Left ventricle myocardium superior (tissue), 1 donor: Measurements from ENCODE around the gene TTC3. TPM values are rescaled to one million over a fixed set of nuclear protein-coding genes. Genes with fewer than 3 reads are reported as not detected.
A peak's percentile ranks its signal among the peaks of the same experiment; 100 is the strongest.

Experiments
- ATAC-seq: fragments of 200-7000 bp; cut with Tn5 transposase; one replicate; pipeline ENCODE4 v1.9.1; 2020; ENCODE audit warnings: mild to moderate bottlenecking, moderate library complexity
- DNase-seq: peaks from one replicate; pipeline ENCODE4 v3.0.0-alpha.2; 2020
- intact Hi-C: fragments of 100-400 bp; cut with micrococcal nuclease; formaldehyde crosslinking; loops from one replicate; pipeline ENCODE4 v1.11.0; 2022
- total RNA-seq: library from RNA; stranded (reverse); fragmentation: NEBNext Ultra II Directional; extraction: Animal tissue kit (Norgen Biotek cat#: 25700); gene quantifications from one replicate; pipeline ENCODE4 v1.2.1, GENCODE V29; 2021
- donor health status: DM: no; HTN: yes; CAD: no; lungs with severe emphysema.

TTC3 gene
- total RNA-seq, 1 donor from 2014 or later = 37.0 TPM

DNA sequence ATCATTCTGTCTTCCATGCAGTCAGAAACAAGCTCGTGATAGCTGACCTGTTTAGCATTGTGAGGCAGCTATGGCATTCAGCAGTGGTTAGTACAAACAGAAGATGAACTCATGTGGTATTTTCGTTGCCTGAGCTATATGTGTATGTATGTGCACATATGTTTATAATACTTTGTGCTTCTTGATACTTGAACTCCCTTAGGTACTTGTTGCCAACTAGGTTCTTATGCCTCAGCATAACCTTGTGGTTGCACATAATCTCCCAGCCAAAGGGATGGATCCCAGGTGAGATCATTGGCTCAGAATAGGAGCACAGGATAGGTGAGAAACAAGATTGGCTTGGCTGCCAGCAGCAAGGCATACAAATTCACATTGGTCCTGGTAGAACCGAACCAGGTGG lies 108.0 kb downstream of the TTC3 start:
- DNase-seq (no peak), ATAC-seq (peak; percentile 80)
- intact Hi-C loops = no loop called here

DNA sequence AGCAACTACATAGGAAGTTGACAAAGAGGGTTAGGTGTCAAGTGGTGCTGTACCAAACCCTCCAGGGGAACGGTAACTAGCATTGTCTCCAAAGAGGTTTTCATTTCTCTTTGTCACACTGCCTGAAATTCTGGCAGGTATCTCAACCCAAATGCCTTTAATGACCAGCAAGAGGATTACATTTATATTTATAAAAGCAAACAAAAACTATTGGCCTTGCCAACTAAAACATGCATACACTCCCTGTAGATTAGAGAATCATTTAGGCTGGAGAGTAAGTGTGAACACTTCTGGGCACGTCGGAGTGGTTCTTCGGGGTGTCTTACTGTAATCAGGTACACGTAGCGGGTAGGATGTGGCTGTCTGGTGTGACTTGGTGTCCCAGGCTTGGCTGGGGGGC lies 109.2 kb downstream of the TTC3 start:
- DNase-seq (no peak), ATAC-seq (peak; percentile 25)
- intact Hi-C loops = no loop called here

DNA sequence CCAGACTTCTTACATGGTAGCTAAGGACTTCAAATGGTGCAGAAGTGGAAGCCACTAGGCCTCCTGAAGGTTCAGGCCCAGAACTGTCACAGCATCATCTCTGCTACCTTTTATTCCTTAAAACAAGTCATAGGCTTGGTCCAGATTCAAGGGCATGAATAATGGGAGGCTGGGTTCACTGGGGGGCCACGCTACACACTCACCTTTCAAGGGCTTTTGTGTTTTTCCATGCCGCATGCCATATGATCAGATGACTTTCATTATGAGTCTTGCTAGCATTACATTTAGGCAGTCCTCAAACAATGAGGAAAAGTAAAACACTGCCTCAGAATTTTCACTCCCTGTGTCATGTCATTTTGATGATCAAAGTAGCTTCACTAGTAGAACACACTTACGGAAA lies 110.7 kb downstream of the TTC3 start:
- no peak for ATAC-seq
- intact Hi-C loops = no loop called here

DNA sequence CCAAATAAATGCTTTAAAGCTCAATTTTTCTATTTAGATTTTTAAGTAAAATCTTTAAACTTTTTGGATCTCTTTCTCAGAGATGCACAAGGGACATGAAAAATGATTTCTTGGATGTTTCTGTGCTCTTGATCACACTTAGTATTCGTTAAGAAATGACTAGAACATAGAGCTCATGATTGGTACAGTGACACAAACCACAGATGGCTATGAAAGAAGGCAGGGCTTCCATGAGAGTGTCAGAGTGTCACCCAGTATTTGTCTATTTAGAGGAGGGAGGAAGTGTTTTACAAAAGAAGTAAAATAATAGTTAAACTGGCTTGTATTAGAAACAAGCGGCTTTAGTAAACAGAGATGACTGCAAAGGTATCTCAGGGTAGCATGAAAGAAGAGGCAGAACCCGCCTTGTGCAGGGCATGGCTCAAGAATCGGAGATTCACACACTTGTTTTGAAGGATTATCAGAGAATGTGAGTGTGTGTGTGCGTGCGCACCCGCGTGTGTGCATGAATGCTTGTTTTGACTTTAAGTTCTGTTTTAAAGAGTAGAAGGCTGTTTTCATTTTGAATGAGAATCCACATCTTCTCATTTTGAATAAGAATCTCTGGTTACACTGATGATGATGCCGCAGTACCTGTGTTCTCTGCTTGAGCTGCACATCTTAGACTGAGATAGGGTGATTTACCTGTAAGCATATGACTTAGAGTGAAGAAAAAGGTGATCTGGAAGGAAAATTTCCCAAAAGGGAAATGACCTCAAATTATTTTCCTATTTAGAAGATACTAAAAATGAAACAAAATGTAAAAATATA lies 111.9 kb downstream of the TTC3 start:
- no peak for ATAC-seq
- intact Hi-C loops = no loop called here
- DNase-seq = no peak

More for the DNA sequence above, 110.7 kb downstream of the TTC3 start:
- DNase-seq = no peak

DNA sequence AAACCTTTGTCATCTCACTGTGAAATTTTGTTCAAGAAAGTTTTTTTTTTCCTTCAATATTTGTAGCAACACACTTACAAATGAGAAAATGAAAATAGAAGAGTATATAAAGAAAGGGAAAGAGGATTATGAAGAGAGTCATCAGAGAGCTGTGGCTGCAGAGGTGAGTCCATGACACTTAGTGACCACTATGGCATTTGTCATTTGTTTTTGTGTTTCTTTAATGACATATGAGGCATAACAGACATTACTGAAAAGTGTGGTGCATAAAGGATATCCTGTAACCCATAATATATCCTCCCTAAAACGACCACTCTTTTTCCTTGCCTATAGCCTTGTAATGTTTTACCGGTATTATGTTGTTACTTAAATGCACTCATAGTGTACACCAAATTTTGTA lies 113.9 kb downstream of the TTC3 start:
- DNase-seq (no peak), ATAC-seq (no peak)
- intact Hi-C loops = no loop called here

DNA sequence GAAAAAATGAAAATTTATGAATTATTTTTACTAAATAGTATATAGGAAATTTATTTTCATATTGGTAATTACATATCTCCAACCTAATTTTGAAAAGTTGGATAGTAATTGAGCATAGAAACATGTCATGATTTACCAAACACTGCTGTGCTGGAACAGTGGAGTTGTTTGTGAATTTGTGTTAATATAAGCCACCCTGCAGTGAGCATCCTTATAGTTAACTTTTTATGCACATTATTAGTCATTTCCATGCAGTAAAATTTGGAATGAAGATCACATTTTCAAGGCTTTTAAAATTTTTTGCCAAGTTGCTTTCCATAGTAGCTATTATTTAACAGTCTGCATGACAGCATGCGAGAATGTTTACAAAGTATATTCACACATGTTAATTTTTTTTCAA lies 115.8 kb downstream of the TTC3 start:
- ATAC-seq = no peak
- DNase-seq = no peak
- intact Hi-C loops = no loop called here

DNA sequence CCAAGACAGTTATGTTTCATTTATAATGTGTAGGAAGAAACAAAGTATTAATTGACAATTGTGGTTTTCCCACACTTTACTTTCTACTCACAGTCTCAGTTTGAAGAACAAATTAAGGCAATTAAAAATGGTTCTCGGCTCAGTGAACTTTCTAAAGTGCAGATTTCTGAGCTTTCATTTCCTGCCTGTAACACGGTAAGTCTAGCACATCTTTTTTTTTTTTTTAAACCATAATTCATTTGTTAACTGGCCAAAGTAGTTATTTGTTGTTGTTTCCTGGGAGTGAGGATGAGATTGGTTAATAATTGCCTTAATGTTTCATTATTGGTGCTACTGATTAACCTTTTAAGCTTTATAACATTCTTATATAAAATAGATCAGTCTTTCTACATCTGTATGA lies 119.0 kb downstream of the TTC3 start:
- intact Hi-C loops = no loop called here
- ATAC-seq (no peak), DNase-seq (no peak)

DNA sequence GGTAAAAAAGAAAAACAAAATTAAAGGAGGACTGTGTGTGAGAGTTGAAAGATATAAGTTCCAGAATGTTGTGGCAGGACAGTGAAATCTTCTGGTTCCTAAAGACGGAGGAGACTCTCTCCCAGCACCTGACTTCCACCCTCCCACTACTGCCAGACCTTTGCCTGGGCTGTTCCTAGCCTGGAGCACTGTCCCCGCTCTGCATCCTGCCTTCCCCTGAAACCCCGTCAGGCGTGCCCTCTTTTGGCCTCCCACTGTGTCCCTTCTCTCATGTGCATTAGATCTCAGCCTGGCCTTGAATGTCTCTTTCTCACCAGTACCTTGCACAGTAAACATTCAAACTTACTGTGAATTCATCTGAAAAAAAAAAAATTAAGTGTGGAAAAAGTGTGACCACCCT lies 120.0 kb downstream of the TTC3 start:
- intact Hi-C loops = no loop called here
- DNase-seq = no peak
- no peak for ATAC-seq

DNA sequence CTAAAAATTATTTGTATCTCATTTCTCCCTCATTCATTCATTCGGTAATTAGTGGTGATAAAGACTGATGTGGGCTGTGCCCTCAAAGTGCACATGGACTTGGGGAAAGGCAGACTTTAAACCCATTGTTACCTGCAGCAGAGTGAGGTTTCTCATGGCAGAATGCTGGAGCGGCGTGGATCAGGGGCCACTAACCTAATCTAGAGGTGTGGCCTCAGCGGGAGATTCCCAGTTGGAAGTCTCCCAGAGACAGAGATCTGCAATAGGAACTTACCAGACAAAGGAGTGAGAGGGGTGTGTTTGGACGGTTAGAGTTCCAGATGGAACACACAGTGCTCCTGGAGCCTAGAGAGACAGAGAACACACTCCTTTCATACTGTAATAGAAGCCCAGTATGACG lies 120.6 kb downstream of the TTC3 start:
- no peak for ATAC-seq
- DNase-seq = no peak
- intact Hi-C loops = no loop called here

DNA sequence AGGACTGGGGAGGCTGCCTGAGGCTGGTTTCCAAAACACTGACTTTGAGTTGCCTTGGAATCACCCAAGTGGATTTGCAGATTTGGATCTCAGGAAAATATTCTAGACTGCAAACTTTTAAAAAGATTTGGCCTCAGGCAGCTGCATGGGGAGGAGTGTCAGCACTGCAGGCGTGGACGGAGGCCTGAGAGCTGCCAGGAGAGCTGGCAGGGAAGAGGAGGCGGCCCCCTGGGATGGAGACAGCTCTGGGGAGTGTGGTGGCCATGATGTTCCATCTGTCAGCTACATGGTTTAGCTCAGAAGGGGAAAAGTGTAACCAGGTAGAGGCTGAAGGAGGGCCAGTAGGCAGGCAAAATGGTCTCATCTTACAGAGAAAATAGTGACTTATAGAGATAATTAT lies 122.0 kb downstream of the TTC3 start:
- DNase-seq (no peak), ATAC-seq (no peak)
- intact Hi-C loops = no loop called here

DNA sequence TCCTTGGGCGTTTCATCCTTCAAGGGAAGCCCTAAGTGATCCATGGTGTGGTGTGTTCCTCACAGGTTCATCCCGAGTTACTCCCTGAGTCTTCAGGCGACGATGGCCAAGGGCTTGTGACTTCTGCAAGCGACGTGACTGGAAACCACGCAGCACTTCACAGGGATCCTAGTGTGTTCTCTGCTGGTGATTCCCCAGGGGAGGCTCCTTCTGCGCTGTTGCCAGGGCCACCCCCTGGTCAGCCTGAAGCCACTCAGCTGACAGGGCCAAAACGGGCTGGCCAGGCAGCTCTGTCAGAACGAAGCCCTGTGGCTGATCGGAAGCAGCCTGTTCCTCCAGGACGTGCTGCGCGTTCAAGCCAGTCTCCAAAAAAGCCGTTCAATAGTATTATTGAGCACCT lies 122.6 kb downstream of the TTC3 start:
- ATAC-seq (peak; percentile 43), DNase-seq (no peak)
- intact Hi-C loops = no loop called here

DNA sequence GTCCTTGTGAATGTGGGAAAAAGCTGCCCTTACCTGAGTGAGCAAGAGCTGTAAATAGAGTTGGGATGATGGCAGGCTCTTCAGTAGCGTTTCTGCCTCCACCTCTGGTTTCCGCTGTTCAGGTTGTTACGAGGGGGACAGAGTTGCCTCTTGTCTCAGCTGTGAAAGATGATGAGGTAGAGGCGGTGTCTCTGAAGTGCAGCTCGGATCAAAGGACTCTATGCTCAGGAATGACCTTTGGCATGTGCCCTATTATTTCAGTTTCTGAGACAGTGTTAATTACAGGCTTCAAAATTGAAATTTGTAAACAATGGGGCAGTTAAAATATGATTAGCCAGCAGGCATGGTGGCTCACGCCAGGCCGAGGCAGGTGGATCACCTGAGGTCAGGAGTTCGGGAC lies 123.8 kb downstream of the TTC3 start:
- intact Hi-C loops = no loop called here
- no peak for ATAC-seq

DNA sequence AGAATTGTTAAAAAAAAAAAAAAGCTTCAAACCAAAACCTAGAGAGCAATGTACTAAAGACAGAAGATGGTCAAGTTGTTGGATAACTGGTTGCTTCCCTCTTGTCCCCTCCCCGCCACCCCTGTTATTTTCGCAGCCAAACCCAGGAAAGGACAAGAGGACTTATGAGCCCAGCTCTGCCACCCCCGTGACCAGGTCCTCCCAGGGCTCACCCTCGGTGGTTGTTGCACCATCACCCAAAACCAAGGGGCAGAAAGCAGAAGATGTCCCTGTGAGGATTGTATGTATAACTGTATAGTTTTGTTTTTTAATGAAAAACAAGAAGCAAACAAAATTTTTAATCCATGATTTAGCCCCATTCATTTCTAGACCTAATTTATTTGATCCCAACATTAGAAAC lies 124.7 kb downstream of the TTC3 start:
- ATAC-seq (no peak), DNase-seq (no peak)
- intact Hi-C loops = no loop called here

More for the DNA sequence above, 123.8 kb downstream of the TTC3 start:
- no peak for DNase-seq

DNA sequence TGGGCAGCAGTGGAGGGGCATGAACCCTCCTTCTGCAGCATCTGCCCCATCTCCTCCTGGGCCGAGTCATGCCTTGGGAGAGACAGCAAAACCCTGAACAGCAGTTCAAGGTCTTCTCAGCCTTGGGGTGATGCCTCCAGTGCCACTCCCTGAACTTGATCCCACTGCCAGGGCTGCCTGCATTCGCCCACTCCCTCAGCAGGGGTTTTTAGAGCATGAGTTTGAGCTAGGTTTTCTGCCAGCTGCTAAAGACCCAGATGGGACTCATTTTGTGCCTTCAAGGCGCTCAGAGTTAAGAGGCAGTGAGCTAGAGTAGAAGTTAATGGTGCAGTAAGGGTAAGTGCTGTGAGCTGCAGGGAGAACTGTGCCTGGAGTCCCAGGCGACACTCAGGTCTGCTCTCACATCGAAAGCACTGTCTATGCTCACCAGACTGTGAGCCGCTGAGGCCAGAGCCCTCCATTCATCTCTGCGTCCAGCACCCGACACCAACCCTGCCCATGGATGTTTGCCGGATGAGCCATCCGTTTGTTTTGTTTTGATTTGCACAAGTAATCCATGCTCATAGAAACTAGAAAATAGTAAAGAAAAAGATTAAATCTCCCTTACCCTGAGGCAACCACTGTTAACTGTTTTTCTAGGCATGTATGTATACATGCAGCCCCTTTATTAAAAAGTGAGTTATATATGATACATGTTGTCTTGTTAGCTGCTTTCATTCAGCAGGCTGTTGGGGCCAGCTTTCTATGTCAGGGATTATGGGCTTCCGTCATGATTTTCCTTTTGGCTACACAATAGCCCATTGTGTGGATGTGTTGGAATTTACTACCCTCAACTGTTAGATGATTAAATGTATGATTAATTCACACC lies 126.2 kb downstream of the TTC3 start:
- ATAC-seq (no peak), DNase-seq (no peak)
- intact Hi-C loops = no loop called here

DNA sequence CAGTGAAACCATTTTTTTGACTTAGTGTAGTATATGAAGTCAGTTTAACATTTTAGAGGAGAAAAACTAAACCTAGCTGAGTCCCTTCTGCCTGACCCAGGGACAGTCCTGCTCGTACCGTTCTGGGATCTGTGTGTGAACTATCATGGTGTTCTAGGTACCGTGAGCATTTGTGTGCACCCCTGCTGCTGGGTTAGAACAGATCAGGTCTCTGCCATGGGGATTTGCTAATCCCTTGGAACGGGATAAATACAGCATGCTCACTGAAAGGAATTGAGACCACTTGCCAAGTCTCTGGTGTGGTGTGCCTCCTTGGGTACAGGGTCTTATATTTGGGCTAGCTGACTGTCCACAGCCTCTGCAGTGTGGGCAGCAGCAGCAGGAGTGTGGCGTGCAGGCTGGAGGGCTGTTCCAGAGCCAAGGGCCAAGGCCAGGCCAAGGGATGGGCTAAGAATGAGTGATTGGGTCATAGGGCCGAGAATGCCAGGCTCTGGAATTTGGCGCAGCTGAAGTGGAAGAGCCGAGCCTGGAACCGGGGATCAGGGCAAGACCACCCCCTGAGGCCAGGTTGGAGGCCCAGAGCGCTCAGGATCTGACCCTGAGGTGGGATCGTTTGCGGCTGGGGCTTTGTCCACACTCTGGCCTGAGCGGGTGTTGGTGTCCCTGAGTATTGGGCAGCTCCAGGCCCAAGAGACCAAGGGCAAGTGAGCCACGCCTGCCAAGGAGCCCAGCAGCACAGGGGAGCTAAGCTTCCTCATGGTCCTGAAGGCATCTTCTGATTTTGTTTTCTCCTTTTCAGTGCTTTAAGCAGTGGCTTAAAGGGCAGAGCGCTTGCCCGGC lies 127.8 kb downstream of the TTC3 start:
- DNase-seq (no peak), ATAC-seq (peak; percentile 13)
- intact Hi-C loops = no loop called here

DNA sequence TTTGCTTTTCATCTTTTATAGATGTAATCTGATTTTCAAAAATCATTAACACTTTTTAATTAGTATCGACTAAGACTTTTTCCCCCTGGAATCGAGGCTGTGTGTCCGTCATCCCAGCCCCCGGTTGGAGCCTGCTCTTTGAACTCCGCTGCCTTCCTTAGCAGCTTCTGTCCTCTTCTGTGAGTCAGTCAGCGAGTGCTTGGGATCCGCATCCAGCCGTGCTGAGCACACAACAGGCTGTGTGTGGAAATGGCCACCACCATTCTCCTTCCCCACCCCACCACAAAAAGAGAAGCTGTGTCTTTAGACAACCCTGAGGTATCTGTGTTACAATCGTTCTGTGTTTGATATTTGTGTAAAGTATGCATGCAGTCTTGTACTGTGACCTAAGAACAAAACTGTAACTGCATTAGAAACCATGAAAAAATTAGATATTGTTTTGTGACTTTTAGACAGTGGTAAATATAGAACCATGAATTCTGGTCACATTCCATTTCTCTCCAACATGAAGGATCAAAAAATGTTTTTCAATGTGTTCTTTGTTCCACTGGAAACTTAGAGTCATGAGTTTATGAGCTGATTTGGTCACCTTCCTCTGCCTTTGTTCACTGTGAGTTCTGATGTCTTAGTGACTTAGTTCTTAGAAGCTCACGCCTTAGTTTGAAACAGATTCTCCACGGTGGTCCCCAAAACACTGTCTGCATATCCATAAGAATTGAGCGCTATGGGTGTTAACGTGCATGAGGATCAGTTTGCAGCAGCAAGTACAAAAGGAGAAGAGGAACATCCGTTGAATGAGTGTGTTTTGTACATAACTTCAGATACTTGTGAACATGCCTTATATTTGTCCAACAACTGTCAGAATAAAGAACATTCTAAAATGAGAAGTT lies 129.4 kb downstream of the TTC3 start:
- ATAC-seq (no peak), DNase-seq (no peak)
- intact Hi-C loops = no loop called here

DNA sequence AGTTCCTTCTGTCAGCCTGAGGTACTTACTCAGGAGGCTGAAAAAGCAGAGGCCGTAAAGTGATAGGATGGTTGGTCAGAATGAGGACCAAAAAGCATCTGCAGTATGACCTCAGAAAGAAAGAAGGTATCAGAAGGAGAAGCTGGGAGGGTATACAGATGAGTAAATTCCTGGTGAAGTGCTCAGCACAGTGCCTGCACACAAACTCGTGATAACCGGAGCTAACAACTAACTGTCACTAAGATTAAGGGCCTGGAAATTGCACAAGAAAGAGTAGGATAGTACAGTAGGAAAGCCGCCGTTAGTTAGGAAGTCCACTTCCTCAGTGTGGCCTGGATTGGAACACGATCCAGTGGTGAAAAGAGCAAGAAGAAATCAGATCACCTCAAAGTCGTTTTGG lies 131.5 kb downstream of the TTC3 start:
- no peak for ATAC-seq
- no peak for DNase-seq
- intact Hi-C loops = no loop called here

DNA sequence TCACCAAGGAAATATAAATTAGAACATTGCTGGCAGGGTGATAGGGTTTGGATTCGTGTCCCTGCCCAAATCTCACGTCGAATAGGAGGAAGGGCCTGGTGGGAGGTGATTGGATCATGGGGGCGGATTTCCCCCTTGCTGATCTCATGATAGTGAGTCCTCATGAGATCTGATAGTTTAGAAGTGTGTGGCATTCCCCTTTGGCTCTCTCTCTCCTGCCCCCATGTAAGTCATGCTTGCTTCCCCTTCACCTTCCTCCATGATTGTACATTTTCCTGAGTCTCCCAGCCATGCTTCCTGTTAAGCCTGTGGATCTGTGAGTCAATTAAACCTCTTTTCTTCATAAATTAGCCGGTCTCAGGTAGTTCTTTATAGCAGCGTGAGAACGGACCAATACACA lies 133.4 kb downstream of the TTC3 start:
- intact Hi-C loops = no loop called here

More for the DNA sequence above, 133.4 kb downstream of the TTC3 start:
- no peak for DNase-seq
- no peak for ATAC-seq
